Measurements from ENCODE around the gene CCDC60.

Gene CCDC60

DNA sequence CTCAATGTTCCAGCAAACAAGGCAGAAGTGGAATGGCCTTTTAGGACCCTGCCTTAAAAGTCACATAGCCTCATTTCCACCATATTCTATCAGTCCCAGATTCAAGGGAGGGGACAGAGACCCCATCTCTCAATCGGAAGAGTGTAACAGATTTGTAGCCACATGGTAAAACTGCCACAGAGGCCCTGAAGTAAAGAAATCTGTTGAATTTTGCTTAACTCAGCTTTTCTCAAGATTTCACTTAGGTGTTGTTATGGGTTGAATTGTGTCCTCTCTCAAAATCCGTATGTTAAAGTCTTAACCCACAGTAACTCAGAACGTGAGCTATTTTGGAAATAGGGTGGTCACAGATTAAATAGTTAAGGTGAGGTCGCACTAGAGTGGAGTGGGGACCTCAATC is 22.7 kb upstream of the CCDC60 start:
- H3K9me3 ChIP-seq (ENCODE audit: control insufficient read depth, insufficient read depth, low read length), result no peaks in the 10 kb centered on the region
- H3K9ac ChIP-seq (ENCODE audit: low read depth, low read length), result no peak overlapping the region
- no peaks in the 10 kb centered on the region for H3K36me3 ChIP-seq (ENCODE audit: control insufficient read depth, insufficient read depth, low read length)

DNA sequence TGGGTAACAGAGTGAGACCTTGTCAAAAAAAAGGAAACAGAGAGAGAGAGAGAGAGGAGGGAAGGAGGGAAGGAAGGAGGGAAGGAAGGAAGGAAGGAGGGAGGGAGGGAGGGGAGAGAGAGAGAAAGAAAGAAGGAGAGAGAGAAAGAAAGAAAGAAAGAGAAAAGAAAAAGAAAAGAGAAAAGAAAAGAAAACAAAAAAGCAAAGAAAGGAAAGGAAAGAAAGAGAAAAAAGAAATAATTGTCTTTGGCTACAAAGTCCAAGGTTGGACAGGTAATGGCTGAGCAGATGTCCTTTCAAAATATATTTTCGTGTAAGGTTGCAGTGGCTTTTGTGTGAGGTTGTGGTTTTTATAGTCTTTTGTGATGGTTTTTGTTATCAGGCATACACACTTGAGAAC is 21.6 kb upstream of the CCDC60 start:
- H3K36me3 ChIP-seq (ENCODE audit: control insufficient read depth, insufficient read depth, low read length), result no peaks in the 10 kb centered on the region
- H3K4me3 ChIP-seq (ENCODE audit: low read depth, low read length), result no peak overlapping the region
- H3K9ac ChIP-seq (ENCODE audit: low read depth, low read length), result no peak overlapping the region
- H3K9me3 ChIP-seq (ENCODE audit: control insufficient read depth, insufficient read depth, low read length), result no peaks in the 10 kb centered on the region
- H3K27me3 ChIP-seq (ENCODE audit: control insufficient read depth, insufficient read depth, low read length), result no peaks in the 10 kb centered on the region
- no peaks in the 10 kb centered on the region for H3K4me1 ChIP-seq (ENCODE audit: control insufficient read depth, insufficient read depth, low read length)

More for the DNA sequence above, 22.7 kb upstream of the CCDC60 start:
- Histone ChIP-seq H3K27me3 (ENCODE audit: control insufficient read depth, insufficient read depth, low read length) (no peaks in the 10 kb centered on the region), H3K4me1 (ENCODE audit: control insufficient read depth, insufficient read depth, low read length) (no peaks in the 10 kb centered on the region), H3K4me3 (ENCODE audit: low read depth, low read length) (no peak overlapping the region)

DNA sequence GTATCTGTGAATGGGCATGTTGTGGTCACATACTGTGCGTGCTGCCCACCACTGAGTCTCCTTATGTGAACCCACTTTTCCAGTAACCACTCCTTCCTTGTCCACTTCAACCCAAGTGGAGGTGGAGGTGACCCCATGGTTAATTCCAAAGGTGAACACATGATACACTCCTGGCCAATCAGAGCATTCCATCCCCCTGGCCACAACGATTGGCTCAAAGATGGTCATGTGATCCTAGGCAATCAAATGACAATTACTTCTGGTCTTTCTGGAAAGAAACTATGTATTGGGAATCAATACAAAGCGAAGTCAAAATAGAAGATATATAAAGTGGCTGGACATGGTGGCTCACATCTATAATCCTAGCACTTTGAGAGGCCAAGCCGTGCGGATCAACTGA is 20.2 kb upstream of the CCDC60 start:
- no peak overlapping the region for H3K9ac ChIP-seq (ENCODE audit: low read depth, low read length)
- H3K4me3 ChIP-seq (ENCODE audit: low read depth, low read length), result no peak overlapping the region
- H3K4me1 ChIP-seq (ENCODE audit: control insufficient read depth, insufficient read depth, low read length), result no peaks in the 10 kb centered on the region
- no peaks in the 10 kb centered on the region for H3K27me3 ChIP-seq (ENCODE audit: control insufficient read depth, insufficient read depth, low read length)
- H3K9me3 ChIP-seq (ENCODE audit: control insufficient read depth, insufficient read depth, low read length), result no peaks in the 10 kb centered on the region
- no peaks in the 10 kb centered on the region for H3K36me3 ChIP-seq (ENCODE audit: control insufficient read depth, insufficient read depth, low read length)

DNA sequence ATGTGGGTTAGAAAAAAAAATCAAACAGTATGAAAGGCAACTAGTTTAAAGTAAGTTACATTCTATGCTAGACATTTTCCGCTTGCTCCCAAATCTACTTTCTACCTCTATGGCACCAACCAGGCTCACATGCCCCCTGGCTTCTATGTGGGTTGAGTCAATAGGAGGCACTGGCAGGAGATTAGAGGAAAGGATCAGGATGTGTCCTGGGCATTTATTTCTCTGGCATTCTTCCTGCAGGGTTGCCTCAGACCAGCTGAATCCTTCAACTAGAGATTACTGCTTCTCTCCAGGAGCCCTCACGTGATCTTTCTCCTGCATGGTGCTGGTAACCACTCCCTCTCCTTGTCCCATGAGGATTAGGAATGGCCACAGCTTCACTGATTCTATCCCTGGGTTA is 14.9 kb upstream of the CCDC60 start:
- no peaks in the 10 kb centered on the region for H3K4me1 ChIP-seq (ENCODE audit: control insufficient read depth, insufficient read depth, low read length)

DNA sequence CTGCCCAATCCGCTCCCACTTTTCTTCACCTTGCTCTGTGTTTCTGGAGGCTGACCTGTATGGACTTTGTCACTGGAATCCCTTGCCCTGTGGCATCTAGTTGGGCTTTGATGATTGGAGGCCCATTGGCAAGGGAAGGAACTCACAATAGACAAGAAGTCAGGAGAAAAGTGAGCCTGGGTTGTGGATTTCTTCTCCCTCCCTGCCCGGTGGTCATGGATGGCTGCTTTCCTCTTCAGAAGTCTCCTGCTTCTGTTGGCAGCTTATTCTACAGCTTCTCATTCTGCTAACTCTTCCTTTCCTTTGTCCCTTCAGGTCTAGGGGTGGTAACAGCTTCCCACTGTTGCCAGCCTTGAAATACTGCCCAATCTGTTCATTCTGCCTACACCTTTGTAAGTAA is 13.9 kb upstream of the CCDC60 start:
- Histone ChIP-seq H3K9ac (ENCODE audit: low read depth, low read length) (no peak overlapping the region), H3K36me3 (ENCODE audit: control insufficient read depth, insufficient read depth, low read length) (no peaks in the 10 kb centered on the region), H3K27me3 (ENCODE audit: control insufficient read depth, insufficient read depth, low read length) (no peaks in the 10 kb centered on the region), H3K9me3 (ENCODE audit: control insufficient read depth, insufficient read depth, low read length) (no peaks in the 10 kb centered on the region), H3K4me1 (ENCODE audit: control insufficient read depth, insufficient read depth, low read length) (no peaks in the 10 kb centered on the region), H3K4me3 (ENCODE audit: low read depth, low read length) (no peak overlapping the region)

More for the DNA sequence above, 14.9 kb upstream of the CCDC60 start:
- no peak overlapping the region for H3K4me3 ChIP-seq (ENCODE audit: low read depth, low read length)
- H3K9me3 ChIP-seq (ENCODE audit: control insufficient read depth, insufficient read depth, low read length), result no peaks in the 10 kb centered on the region
- H3K9ac ChIP-seq (ENCODE audit: low read depth, low read length), result no peak overlapping the region
- H3K36me3 ChIP-seq (ENCODE audit: control insufficient read depth, insufficient read depth, low read length), result no peaks in the 10 kb centered on the region
- H3K27me3 ChIP-seq (ENCODE audit: control insufficient read depth, insufficient read depth, low read length), result no peaks in the 10 kb centered on the region

DNA sequence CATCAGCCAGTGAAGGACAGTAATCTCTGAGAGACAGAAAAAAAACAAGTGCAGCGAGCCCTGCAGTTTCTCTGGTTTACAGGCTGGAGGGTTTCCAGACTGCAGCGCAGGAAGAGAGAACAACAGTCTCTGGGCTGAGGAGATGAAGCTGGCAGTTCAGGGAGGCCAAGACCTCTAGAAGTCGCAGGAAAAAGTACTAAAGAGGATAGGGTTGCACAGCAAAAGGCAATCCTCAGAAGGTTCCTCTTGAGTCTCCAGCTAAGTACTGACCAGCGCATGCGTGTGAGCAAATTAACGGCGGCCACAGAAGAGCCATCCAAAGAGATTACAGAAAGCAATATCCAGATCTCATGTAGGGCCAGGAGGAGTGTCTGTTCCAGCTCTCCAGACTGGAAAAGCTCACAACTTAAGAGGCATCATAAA is 12.2 kb upstream of the CCDC60 start:
- no peaks in the 10 kb centered on the region for H3K9me3 ChIP-seq (ENCODE audit: control insufficient read depth, insufficient read depth, low read length)
- H3K4me1 ChIP-seq (ENCODE audit: control insufficient read depth, insufficient read depth, low read length), result no peaks in the 10 kb centered on the region

DNA sequence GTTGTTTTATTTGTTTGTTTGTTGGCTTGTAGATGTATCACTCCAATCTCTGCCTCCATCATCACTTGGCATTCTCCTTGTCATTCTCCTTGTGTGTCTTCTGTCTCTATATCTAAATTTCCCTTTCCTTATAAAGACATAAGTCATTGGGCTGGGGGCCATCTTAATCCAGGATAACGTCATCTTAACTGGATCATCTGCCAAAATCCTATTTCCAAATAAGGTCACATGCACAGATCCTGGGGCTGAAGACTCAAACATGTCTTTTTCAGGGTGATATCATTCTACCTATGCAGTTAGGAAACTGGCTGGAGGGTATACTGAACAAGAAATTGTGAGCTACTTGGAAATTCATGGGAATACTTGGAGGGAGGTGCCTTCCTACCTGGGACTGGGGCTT is 8.7 kb upstream of the CCDC60 start:
- Histone ChIP-seq H3K4me1 (ENCODE audit: control insufficient read depth, insufficient read depth, low read length) (no peaks in the 10 kb centered on the region), H3K9me3 (ENCODE audit: control insufficient read depth, insufficient read depth, low read length) (no peaks in the 10 kb centered on the region), H3K9ac (ENCODE audit: low read depth, low read length) (no peak overlapping the region), H3K36me3 (ENCODE audit: control insufficient read depth, insufficient read depth, low read length) (no peaks in the 10 kb centered on the region), H3K27me3 (ENCODE audit: control insufficient read depth, insufficient read depth, low read length) (peaks cover 7% of the 10 kb centered on the region), H3K4me3 (ENCODE audit: low read depth, low read length) (no peak overlapping the region)

More for the DNA sequence above, 12.2 kb upstream of the CCDC60 start:
- H3K27me3 ChIP-seq (ENCODE audit: control insufficient read depth, insufficient read depth, low read length), result no peaks in the 10 kb centered on the region
- no peak overlapping the region for H3K4me3 ChIP-seq (ENCODE audit: low read depth, low read length)
- H3K9ac ChIP-seq (ENCODE audit: low read depth, low read length), result no peak overlapping the region
- H3K36me3 ChIP-seq (ENCODE audit: control insufficient read depth, insufficient read depth, low read length), result no peaks in the 10 kb centered on the region

DNA sequence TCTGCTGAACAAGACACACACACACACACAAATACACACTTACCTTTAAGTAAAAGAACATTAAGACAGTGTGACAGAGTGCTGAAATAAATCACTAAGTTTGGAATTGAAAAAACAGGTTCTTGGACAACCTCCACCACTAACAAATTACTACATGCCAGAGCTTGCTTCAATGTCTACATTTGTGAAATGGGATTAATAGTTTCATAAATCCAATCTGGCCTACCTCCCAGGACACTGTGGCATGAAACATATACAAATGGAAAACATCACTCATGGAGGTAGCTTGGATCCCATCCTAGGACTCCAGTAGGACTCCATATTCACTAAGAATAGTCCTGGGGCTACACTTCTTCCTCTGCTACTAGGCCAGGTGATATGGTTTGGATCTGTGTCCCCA is 8.2 kb upstream of the CCDC60 start:
- no peak overlapping the region for H3K4me3 ChIP-seq (ENCODE audit: low read depth, low read length)
- H3K36me3 ChIP-seq (ENCODE audit: control insufficient read depth, insufficient read depth, low read length), result no peaks in the 10 kb centered on the region
- no peaks in the 10 kb centered on the region for H3K4me1 ChIP-seq (ENCODE audit: control insufficient read depth, insufficient read depth, low read length)
- H3K9me3 ChIP-seq (ENCODE audit: control insufficient read depth, insufficient read depth, low read length), result no peaks in the 10 kb centered on the region
- peaks cover 11% of the 10 kb centered on the region for H3K27me3 ChIP-seq (ENCODE audit: control insufficient read depth, insufficient read depth, low read length)
- no peak overlapping the region for H3K9ac ChIP-seq (ENCODE audit: low read depth, low read length)

DNA sequence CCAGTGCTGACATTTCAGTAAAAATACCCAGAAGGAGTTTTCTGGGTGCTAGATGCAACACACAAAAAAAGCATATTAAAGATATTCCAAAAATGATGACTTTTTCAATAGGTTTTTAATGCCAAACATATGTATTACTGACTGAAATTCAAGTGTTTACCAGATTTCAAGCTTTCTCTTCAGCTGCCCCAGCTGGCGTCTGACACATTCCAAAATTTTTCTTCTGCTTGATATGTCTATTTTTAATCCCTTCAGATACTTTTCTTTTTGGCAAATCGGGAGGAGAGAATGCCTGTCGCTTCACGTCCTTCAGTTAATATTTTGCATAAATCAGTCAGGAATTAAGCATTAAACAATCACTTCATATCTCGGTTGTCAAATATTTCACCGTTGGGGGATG is 7.1 kb upstream of the CCDC60 start:
- Histone ChIP-seq H3K4me1 (ENCODE audit: control insufficient read depth, insufficient read depth, low read length) (no peaks in the 10 kb centered on the region), H3K9ac (ENCODE audit: low read depth, low read length) (no peak overlapping the region), H3K27me3 (ENCODE audit: control insufficient read depth, insufficient read depth, low read length) (peaks cover 21% of the 10 kb centered on the region), H3K9me3 (ENCODE audit: control insufficient read depth, insufficient read depth, low read length) (no peaks in the 10 kb centered on the region), H3K4me3 (ENCODE audit: low read depth, low read length) (no peak overlapping the region), H3K36me3 (ENCODE audit: control insufficient read depth, insufficient read depth, low read length) (no peaks in the 10 kb centered on the region)

DNA sequence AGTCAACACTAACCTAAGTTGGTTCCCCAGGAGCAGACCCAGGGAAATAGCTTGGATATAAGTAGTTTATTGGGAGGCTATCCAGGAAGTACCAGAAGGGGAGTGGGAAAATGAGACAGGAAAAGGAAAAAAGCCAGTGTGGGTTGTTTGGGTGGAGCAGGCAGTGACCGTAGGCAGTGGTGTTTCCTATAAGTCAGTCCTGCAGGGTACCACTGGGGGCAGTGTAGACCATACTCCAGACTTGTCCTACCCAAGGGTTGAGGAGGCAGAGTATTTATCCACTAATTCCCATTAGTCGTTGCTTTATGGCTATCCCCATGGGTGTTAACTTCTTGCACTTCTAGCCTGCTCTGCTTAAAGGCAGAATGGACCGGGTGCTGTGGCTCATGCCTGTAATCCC is 6.4 kb upstream of the CCDC60 start:
- no peaks in the 10 kb centered on the region for H3K9me3 ChIP-seq (ENCODE audit: control insufficient read depth, insufficient read depth, low read length)
- H3K4me1 ChIP-seq (ENCODE audit: control insufficient read depth, insufficient read depth, low read length), result no peaks in the 10 kb centered on the region
- no peak overlapping the region for H3K9ac ChIP-seq (ENCODE audit: low read depth, low read length)
- H3K36me3 ChIP-seq (ENCODE audit: control insufficient read depth, insufficient read depth, low read length), result no peaks in the 10 kb centered on the region
- H3K27me3 ChIP-seq (ENCODE audit: control insufficient read depth, insufficient read depth, low read length), result peaks cover 24% of the 10 kb centered on the region
- no peak overlapping the region for H3K4me3 ChIP-seq (ENCODE audit: low read depth, low read length)

DNA sequence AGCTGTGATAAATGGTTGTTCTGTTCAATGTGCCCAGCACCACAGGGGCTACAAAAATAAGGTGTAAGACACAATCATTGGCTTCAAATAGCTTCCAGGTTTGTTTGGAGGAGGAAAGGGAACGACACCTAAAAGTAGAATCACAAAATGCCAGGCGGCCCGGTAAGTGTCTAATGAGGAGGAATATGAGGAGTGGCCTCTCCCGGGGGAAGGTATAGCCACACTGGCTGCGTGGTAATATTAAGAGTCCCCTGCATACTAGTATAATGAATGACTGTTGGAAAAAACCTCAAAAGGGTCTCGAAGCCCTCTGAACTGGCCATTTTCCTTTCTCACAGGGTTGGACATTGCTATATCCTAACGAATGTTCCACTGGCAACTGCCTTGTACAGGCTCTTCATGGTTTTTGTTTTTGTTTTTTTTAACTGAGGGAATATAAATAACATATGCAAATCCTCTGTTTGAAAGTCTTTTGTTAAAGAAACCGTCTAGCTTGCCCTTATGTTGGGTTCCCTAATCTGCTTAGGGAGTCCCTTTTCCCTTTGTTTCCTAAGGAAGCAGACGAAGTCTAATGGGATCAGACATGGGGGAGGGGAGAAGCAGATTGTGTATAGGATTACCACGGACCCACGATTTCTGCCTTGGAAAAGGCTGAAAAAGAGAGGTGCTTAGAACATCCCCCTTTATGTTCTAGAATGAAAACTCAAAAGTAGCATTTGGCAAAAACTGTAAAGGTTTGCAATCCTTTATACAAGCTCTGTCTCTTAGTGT is 4.2 kb downstream of the CCDC60 start:
- no peaks in the 10 kb centered on the region for H3K9me3 ChIP-seq (ENCODE audit: control insufficient read depth, insufficient read depth, low read length)
- no peak overlapping the region for H3K9ac ChIP-seq (ENCODE audit: low read depth, low read length)
- peaks cover 75% of the 10 kb centered on the region for H3K27me3 ChIP-seq (ENCODE audit: control insufficient read depth, insufficient read depth, low read length)
- no peaks in the 10 kb centered on the region for H3K36me3 ChIP-seq (ENCODE audit: control insufficient read depth, insufficient read depth, low read length)
- no peak overlapping the region for H3K4me3 ChIP-seq (ENCODE audit: low read depth, low read length)
- peaks cover 2% of the 10 kb centered on the region for H3K4me1 ChIP-seq (ENCODE audit: control insufficient read depth, insufficient read depth, low read length)

DNA sequence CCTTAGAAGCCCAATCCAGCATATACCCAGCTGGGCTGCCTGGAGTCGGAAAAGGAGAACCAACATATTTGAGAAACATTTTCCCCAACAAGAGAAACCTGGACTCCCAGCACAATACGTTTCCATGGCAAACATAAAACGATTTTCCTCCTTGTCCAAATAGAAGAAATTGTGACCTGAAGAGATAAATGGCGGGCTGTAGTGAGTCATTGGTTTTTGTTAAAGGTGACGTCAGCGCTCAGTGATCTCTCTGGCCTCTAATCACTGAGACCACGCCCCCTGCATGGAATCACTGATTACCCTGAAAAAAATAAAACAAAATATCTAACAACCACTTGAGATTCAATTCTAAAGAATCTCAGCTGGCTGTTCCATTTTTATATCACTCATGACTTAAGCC is 6.0 kb downstream of the CCDC60 start:
- Histone ChIP-seq H3K9ac (ENCODE audit: low read depth, low read length) (no peak overlapping the region), H3K27me3 (ENCODE audit: control insufficient read depth, insufficient read depth, low read length) (peaks cover 71% of the 10 kb centered on the region), H3K4me1 (ENCODE audit: control insufficient read depth, insufficient read depth, low read length) (no peaks in the 10 kb centered on the region), H3K4me3 (ENCODE audit: low read depth, low read length) (no peak overlapping the region), H3K36me3 (ENCODE audit: control insufficient read depth, insufficient read depth, low read length) (no peaks in the 10 kb centered on the region), H3K9me3 (ENCODE audit: control insufficient read depth, insufficient read depth, low read length) (no peaks in the 10 kb centered on the region)

Data from iPS-15b (cell line).